ENCODE measurements around the gene NFIC. TPM values are rescaled to one million over a fixed set of nuclear protein-coding genes. Genes with fewer than 3 reads are reported as not detected.
"Not testable (repeated sequence)": the region's sequence is repeated elsewhere in the genome, so short reads cannot be mapped to it uniquely, and the experiment has no call there.

Gene NFIC
- total RNA-seq, 2 donors from 2014 or later = 144 to 173 TPM

GRCh38 chr19:3403489-3404323, 37.3 kb downstream of the NFIC start:
- peak; percentile 94 for DNase-seq
- intact Hi-C loops (cut with DNase I) = loop anchor here in 1 of 2 donors (2.0 to 10.0 kb wide), 3 partner anchors 25 to 69 kb away; partner anchors contain the start of gene NFIC
- ATAC-seq = peak; percentile 76 to 77

GRCh38 chr19:3404324-3405260, 38.2 kb downstream of the NFIC start:
- peak; percentile 92 for DNase-seq
- peak; percentile 73 to 83 for ATAC-seq
- intact Hi-C loops (cut with DNase I) = loop anchor here (2.0 to 10.0 kb wide), 3 partner anchors 24 to 70 kb away; partner anchors contain the start of gene NFIC (in 2 of the 2)

- intact Hi-C loops (cut with DNase I) = loop anchor here (2.0 to 10.0 kb wide), 3 partner anchors 24 to 70 kb away; partner anchors contain the start of gene NFIC (in 1 of the 2)
- no peak for ATAC-seq
- no peak for DNase-seq
Observed at GRCh38 chr19:3405261-3405653, 38.9 kb downstream of the NFIC start.

DNA sequence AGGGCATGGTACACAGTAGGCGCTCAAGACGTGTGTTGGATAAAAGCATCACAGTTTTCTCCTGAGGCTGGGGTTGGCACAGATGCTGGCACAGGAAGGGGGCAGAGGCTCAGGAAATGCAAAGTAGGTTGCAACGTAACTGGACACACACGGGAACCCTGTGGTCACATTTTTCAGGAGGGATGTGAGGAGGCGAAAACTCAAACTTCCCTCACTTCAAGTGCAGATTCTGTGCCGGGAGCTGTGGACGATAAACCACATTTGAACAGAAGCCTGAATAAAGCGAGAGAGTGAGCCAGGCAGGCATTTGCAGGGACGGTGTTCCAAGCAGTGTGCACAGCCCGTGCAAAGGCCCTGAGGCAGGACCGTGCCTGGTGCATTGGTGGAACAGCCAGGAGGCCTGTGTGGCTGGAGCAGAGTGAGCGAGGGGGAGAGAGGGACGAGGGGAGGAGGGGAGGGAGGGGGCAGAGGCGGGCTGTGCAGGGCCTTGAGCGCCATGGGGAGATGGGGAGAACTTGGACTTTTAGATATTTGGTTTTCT, 40.3 kb downstream of the NFIC start:
- intact Hi-C loops (cut with DNase I) = loop anchor here (5.0 to 10.0 kb wide), 2 partner anchors 39 to 72 kb away; partner anchors contain the start of gene NFIC (in 1 of the 2)
- ATAC-seq (no peak), DNase-seq (no peak)

DNA sequence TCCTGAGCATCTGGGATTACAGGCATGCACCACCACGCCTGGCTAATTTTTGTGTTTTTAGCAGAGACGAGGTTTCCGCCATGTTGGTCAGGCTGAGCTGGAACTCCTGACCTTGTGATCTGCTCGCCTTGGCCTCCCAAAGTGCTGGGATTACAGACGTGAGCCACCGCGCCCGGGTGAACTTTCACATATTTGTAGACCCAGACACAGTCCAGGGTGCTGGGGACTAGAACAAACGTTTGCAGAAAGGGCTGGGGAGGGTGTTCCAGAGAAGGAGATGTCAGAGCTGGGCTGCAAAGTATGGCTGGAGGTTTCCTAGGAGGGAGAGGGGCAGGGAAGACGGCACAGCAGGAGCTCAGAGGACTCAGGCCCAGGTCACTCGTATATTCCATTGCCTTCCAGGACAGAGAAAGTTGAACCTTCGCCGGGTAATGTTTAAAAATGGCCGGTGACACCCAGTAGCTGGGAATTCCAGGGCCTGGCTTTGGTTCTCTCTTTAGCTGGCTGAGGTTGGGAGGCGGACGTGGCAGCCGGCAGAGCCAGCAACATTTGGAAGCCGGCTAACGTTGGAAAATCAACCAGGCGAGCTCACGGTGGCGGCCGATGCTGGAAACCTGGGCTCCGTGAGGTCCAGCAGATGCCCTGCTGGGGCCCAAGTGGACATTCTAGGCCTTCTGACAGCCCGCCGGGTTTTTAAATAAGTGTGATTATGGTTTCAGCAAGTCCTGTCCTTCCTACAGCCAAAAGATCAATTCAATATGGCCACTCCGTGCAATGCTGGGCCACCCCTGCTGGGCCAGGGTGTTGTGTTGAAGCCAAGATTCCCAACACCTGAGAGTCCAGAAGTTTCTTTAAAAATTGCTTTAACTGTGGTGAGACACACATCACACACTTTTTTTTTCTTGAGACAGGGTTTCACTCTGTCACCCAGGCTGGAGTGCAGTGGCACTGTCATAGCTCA, 41.5 kb downstream of the NFIC start:
- intact Hi-C loops (cut with DNase I) = loop anchor here (5.0 to 10.0 kb wide), 2 partner anchors 41 to 73 kb away; partner anchors contain the start of gene NFIC (in 1 of the 2)

DNA sequence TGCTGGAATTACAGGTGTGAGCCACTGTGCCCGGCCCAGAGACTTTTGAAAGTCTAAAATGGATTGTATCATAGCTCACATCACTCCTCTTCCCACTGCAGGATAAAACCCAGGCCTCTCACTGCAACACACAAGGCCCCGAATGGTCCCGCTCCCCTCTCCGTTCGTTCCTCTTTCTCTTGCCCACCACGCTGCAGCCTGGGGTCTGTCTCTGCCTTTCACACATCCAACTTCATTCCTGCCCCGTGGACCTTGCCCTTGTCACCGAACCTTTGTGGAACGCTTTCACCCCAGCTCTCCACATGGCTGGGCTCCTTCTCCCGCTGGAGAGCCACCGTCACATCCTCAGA, 42.6 kb downstream of the NFIC start:
- DNase-seq (no peak), ATAC-seq (no peak)
- intact Hi-C loops (cut with DNase I) = loop anchor here (5.0 to 10.0 kb wide), 2 partner anchors 42 to 74 kb away; partner anchors contain the start of gene NFIC (in 1 of the 2)

More for the DNA sequence above, 41.5 kb downstream of the NFIC start:
- DNase-seq (peak; percentile 70), ATAC-seq (peak in 1 of 2 donors; percentile 4)

DNA sequence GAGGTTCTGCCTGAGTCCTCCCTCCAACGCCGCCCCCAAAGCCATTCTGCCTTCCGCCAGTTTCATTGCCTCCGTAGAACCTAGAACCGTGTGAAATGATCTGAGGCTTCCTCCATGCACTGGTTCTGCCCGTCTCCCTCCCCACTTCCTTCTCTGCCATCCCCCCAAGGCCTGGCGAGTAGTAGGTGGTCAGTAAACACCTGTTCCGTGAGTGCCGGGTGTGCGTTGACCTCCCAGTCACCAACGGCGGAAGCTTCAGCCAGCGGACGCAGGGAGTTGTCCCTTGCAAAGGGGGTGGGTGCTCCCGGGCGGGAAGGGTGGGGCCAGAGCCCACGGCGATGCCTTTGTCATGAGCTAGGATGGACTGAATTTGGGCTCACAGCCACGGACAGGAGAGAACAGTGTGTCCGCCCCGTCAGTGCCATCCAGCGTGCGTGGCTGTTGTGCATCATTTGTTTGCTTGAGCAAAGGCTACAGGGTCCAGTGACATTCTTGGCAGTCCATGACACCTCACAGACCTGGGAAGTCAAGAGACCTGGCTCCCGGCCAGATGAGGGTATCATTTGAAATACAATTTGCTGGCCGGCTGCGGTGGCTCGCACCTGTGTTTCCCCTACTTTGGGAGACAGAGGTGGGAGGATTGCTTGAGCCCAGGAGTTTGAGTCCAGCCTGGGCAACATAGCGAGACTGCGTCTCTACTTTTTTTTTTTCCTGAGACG, 43.1 kb downstream of the NFIC start:
- DNase-seq = peak; percentile 87
- peak; percentile 39 to 59 for ATAC-seq
- intact Hi-C loops (cut with DNase I) = loop anchor here (5.0 to 10.0 kb wide), 2 partner anchors 42 to 75 kb away; partner anchors contain the start of gene NFIC (in 1 of the 2)

- intact Hi-C loops (cut with DNase I) = no loop called here
- ATAC-seq = no peak
- DNase-seq = no peak
Observed at GRCh38 chr19:3411636-3412035, 45.3 kb downstream of the NFIC start.

- no peak for DNase-seq
- intact Hi-C loops (cut with DNase I) = no loop called here
- no peak for ATAC-seq
Observed at GRCh38 chr19:3412066-3412465, 45.7 kb downstream of the NFIC start.

- ATAC-seq (no peak), DNase-seq (no peak)
- intact Hi-C loops (cut with DNase I) = no loop called here
Observed at GRCh38 chr19:3413796-3414327, 47.5 kb downstream of the NFIC start.

DNA sequence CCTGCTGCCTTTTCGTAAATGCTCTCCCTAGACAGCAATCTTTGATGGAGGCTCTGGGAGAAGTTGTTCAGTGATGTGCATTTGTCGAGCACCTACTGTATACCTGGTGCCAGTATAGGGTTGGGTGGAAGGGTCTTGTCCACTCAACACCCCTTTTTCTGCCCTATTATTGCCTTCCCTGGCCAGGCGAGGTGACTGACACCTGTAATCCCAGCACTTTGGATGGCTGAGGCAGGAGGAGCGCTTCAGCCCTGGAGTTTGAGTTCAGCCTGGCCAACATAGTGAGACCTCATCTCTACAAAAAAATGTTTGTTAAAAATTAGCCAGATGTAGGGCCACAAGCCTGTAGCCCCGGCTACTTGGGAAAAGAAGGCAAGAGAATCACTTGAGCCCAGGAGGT, 49.3 kb downstream of the NFIC start:
- DNase-seq (no peak), ATAC-seq (no peak)
- intact Hi-C loops (cut with DNase I) = no loop called here

GRCh38 chr19:3420244-3420755, 53.9 kb downstream of the NFIC start:
- no peak for DNase-seq
- intact Hi-C loops (cut with DNase I) = loop anchor here in 1 of 2 donors (10.0 kb wide), 1 partner anchor 75 kb away; no protein-coding TSS in a partner anchor
- ATAC-seq = no peak

- intact Hi-C loops (cut with DNase I) = loop anchor here in 1 of 2 donors (10.0 kb wide), 1 partner anchor 76 kb away; no protein-coding TSS in a partner anchor
- DNase-seq (no peak), ATAC-seq (no peak)
Observed at GRCh38 chr19:3420909-3421619, 54.7 kb downstream of the NFIC start.

DNA sequence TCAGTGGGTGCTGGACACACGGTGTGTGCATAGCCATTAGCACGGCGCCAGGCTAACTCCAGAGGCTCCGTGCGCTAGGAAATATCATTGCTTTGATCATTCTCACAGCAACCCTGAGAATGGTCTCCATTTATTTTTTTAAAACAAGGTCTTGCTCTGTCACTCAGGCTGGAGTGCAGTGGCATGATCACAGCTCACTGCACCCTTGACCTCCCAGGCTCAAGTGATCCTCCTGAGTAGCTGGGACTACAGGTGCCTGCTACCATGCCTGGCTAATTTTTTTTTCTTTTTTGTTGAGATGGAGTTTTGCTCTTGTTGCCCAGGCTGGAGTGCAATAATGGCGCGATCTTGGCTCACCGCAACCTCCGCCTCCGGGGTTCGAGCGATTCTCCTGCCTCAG, 55.3 kb downstream of the NFIC start:
- intact Hi-C loops (cut with DNase I) = loop anchor here in 1 of 2 donors (10.0 kb wide), 1 partner anchor 77 kb away; no protein-coding TSS in a partner anchor
- ATAC-seq, DNase-seq: not testable (repeated sequence)

DNA sequence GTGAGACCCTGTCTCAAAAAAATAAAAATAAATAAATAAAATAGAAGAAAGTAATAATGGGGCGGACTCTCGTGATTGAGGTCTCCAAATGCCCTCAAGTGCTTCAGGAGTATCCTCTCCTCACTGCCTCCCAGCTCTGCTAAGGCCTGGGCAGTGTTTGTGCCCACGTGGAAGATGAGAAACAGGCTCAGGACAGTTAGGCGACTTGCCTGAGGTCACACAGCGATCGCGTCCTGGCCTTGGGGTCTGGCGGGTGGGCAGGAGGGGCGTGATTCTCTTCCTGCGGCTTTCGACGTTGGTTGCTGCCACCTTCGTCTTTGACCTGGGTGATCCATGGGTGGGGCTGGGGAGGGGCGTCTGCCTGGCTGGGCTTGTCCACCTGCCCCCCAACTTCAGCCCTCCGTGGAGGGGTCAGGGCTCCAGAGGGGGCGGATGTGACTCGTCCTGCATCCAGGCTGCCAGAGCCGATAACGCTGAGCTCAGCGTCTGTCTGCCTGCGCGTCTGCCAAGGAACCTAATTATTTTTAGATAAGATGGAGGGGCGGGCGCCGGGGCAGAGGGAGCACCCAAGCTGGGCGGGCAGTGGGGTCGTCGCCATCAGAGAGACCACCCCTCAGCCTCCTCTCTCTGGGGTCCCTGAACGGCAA, 56.9 kb downstream of the NFIC start:
- ATAC-seq = peak; percentile 43 to 48
- intact Hi-C loops (cut with DNase I) = loop anchor here in 1 of 2 donors (10.0 kb wide), 1 partner anchor 79 kb away; no protein-coding TSS in a partner anchor
- DNase-seq = peak; percentile 73

Data from left cardiac atrium (tissue), 4 donors.